NOMO-1 treated with dmso at 0.1 percent for 144 hours (cell line): ENCODE data around the gene FOXR1.

ENCODE experiments used
- DNase-seq: peaks from one replicate; lab custom pipeline; 2025; ENCODE audit not compliant: unreplicated experiment; lab: John Stamatoyannopoulos, UW

Gene FOXR1

GRCh38 chr11:119025099-119025473 is 53.5 kb downstream of the FOXR1 start:
- DNase-seq, result no peak

GRCh38 chr11:119025541-119025940 is 54.0 kb downstream of the FOXR1 start:
- DNase-seq, result no peak

GRCh38 chr11:119025978-119026766 is 54.6 kb downstream of the FOXR1 start:
- no peak for DNase-seq

- no peak for DNase-seq
These were observed 55.4 kb downstream of the FOXR1 start for GRCh38 chr11:119026970-119027369.

- no peak for DNase-seq
These were observed 56.2 kb downstream of the FOXR1 start for GRCh38 chr11:119027561-119028345.

GRCh38 chr11:119028346-119029068 is 56.9 kb downstream of the FOXR1 start:
- DNase-seq, result no peak

GRCh38 chr11:119029069-119029339 is 57.4 kb downstream of the FOXR1 start:
- DNase-seq, result no peak

GRCh38 chr11:119029340-119030028 is 57.9 kb downstream of the FOXR1 start:
- DNase-seq, result no peak

- DNase-seq, result no peak
These were observed 58.4 kb downstream of the FOXR1 start for GRCh38 chr11:119030029-119030328.

- DNase-seq, result peak; percentile 95
These were observed 58.9 kb downstream of the FOXR1 start, which contains the start of gene SLC37A4 for GRCh38 chr11:119030329-119031047. TSS of gene SLC37A4 (minus strand) at chr11:119030877.
